WTC11 (cell line): ENCODE data around the gene ACSL1. TPM values are rescaled to one million over a fixed set of nuclear protein-coding genes. Genes with fewer than 3 reads are reported as not detected.
A peak's percentile ranks its signal among the peaks of the same experiment; 100 is the strongest.

Experiments
- ATAC-seq: fragments of 200-7000 bp; cut with Tn5 transposase; 2 replicates; pipeline ENCODE4 v1.10.0; 2021; ENCODE audit warnings: mild to moderate bottlenecking, moderate library complexity
- CTCF ChIA-PET: fragments of 300-600 bp; sonication (Branson Sonifier 250); formaldehyde crosslinking; loops from one replicate; lab custom pipeline; 2021; ENCODE audit warnings: antibody characterized with exemption; lab: Charles Lee
- POLR2A ChIA-PET: fragments of 350-600 bp; sonication (Branson Sonifier 250); formaldehyde crosslinking; loops from one replicate; lab custom pipeline; 2021; ENCODE audit warnings: antibody characterized with exemption; lab: Charles Lee
- DNase-seq: peaks from one replicate; pipeline ENCODE4 v3.0.0; 2021; ENCODE audit warnings: low spot score
- H3K27ac Mint-ChIP-seq: 2 replicates; pipeline ENCODE4 v1.8.0; 2021; ENCODE audit warnings: mixed read lengths
- H3K27me3 Mint-ChIP-seq: 2 replicates; pipeline ENCODE4 v1.8.0; 2021; ENCODE audit warnings: low read depth, mild to moderate bottlenecking, moderate library complexity, mixed read lengths
- H3K36me3 Mint-ChIP-seq: 2 replicates; pipeline ENCODE4 v1.8.0; 2021; ENCODE audit warnings: mixed read lengths
- H3K4me1 Mint-ChIP-seq: 2 replicates; pipeline ENCODE4 v1.8.0; 2022; ENCODE audit warnings: mixed read lengths
- H3K4me3 Mint-ChIP-seq: 2 replicates; pipeline ENCODE4 v1.8.0; 2021; ENCODE audit warnings: mild to moderate bottlenecking, moderate library complexity, mixed read lengths
- H3K9me3 Mint-ChIP-seq: 2 replicates; pipeline ENCODE4 v1.8.0; 2021; ENCODE audit warnings: mixed read lengths
- ARID4B ChIP-seq: sonication (generic); formaldehyde crosslinking; IDR thresholded peaks from 2 replicates; pipeline ENCODE4 v1.8.0; 2023; ENCODE audit warnings: missing genetic modification reagents, mild to moderate bottlenecking, borderline replicate concordance
- ATF1 ChIP-seq: sonication (generic); formaldehyde crosslinking; IDR thresholded peaks from 2 replicates; pipeline ENCODE4 v1.8.1; 2023; ENCODE audit warnings: mild to moderate bottlenecking, moderate library complexity, missing genetic modification reagents
- ATF2 ChIP-seq: sonication (generic); formaldehyde crosslinking; IDR thresholded peaks from 2 replicates; pipeline ENCODE4 v1.8.1; 2022; ENCODE audit warnings: low read depth, missing genetic modification reagents, borderline replicate concordance
- CREB1 ChIP-seq: sonication (generic); formaldehyde crosslinking; IDR thresholded peaks from 2 replicates; pipeline ENCODE4 v1.8.0; 2023; ENCODE audit warnings: mild to moderate bottlenecking, missing genetic modification reagents
- CREM ChIP-seq: sonication (generic); formaldehyde crosslinking; IDR thresholded peaks from 2 replicates; pipeline ENCODE4 v1.8.1; 2022; ENCODE audit warnings: mild to moderate bottlenecking, missing genetic modification reagents, moderate library complexity
- E2F1 ChIP-seq: sonication (generic); formaldehyde crosslinking; IDR thresholded peaks from 2 replicates; pipeline ENCODE4 v1.8.0; 2022; ENCODE audit warnings: mild to moderate bottlenecking, missing genetic modification reagents
- FOXK1 ChIP-seq: sonication (generic); formaldehyde crosslinking; IDR thresholded peaks from 2 replicates; pipeline ENCODE4 v1.8.0; 2022; ENCODE audit warnings: mild to moderate bottlenecking, moderate library complexity, missing genetic modification reagents
- MLX ChIP-seq: sonication (generic); formaldehyde crosslinking; IDR thresholded peaks from 2 replicates; pipeline ENCODE4 v1.8.1; 2023; ENCODE audit warnings: mild to moderate bottlenecking, missing genetic modification reagents, moderate library complexity
- PREB ChIP-seq: sonication (generic); formaldehyde crosslinking; IDR thresholded peaks from 2 replicates; pipeline ENCODE4 v1.8.1; 2022; ENCODE audit warnings: mild to moderate bottlenecking, missing genetic modification reagents, moderate library complexity, borderline replicate concordance
- USF1 ChIP-seq: sonication (generic); formaldehyde crosslinking; IDR thresholded peaks from 2 replicates; pipeline ENCODE4 v1.8.0; 2022; ENCODE audit warnings: mild to moderate bottlenecking, missing genetic modification reagents
- ZBTB21 ChIP-seq: sonication (generic); formaldehyde crosslinking; IDR thresholded peaks from 2 replicates; pipeline ENCODE4 v1.8.1; 2023; ENCODE audit warnings: mild to moderate bottlenecking, missing genetic modification reagents, borderline replicate concordance
- ZNF512 ChIP-seq: sonication (generic); formaldehyde crosslinking; IDR thresholded peaks from 2 replicates; pipeline ENCODE4 v1.8.1; 2022; ENCODE audit warnings: missing genetic modification reagents, borderline replicate concordance
- total RNA-seq: library from RNA; stranded (reverse); gene quantifications from 3 replicates; pipeline ENCODE4 v1.2.3, GENCODE V29; 2021

Gene ACSL1
- total RNA-seq, 1 experiment from 2014 or later, result 6.6 TPM

- peak; percentile 84 for TF ChIP-seq CREM
- no peak for TF ChIP-seq ATF1
- peak; percentile 95 for TF ChIP-seq FOXK1
- TF ChIP-seq USF1 (CRISPR knock-in tag), result peak; percentile 89
- TF ChIP-seq E2F1, result peak; percentile 93
- no peak for TF ChIP-seq MLX (CRISPR knock-in tag)
- TF ChIP-seq ARID4B (CRISPR knock-in tag), result peak; percentile 40
- peak; percentile 88; the same call in 1 of the 2 replicates for TF ChIP-seq CREB1
- TF ChIP-seq ZBTB21 (CRISPR knock-in tag), result peak; percentile 73
- TF ChIP-seq PREB, result peak; percentile 88; the same call in 1 of the 2 replicates
- TF ChIP-seq ZNF512, result no peak
Observed at GRCh38 chr4:184733654-184734524, 91.9 kb downstream of the ACSL1 start, which contains the start of gene CENPU (continued).

- ChIA-PET CTCF (interaction anchor here (0.7 to 1.0 kb wide), 2 partner anchors 11 to 83 kb away, joined by 3 to 4 read pairs; partner anchors contain the start of gene CASP3), POLR2A (interaction anchor here (0.6 to 0.8 kb wide), 3 partner anchors 207 to 263 kb away, joined by 3 to 6 read pairs (median 4); partner anchors contain the start of gene IRF2)
- no peak for DNase-seq
- Mint-ChIP-seq H3K27ac (peak overlapping the region; percentile 70), H3K4me3 (peak overlapping the region; percentile 91), H3K36me3 (peaks cover 33% of the 10 kb centered on the region), H3K9me3 (no peaks in the 10 kb centered on the region), H3K27me3 (peaks cover 4% of the 10 kb centered on the region; the same call in 1 of the 2 replicates), H3K4me1 (peaks cover 36% of the 10 kb centered on the region)
- TF ChIP-seq ATF2 (CRISPR knock-in tag) (no peak), USF1 (CRISPR knock-in tag) (no peak)
- no peak for ATAC-seq
Observed at GRCh38 chr4:184732126-184732525, 93.6 kb downstream of the ACSL1 start.
